ENCODE results near the gene INSM1. TPM values are rescaled to one million over a fixed set of nuclear protein-coding genes. Genes with fewer than 3 reads are reported as not detected.

The INSM1 gene
- total and polyA plus RNA-seq, 10 of the 15 experiments (the other 5 are each of a cell fraction or from before 2014, with no cell fraction given), result 0.03 to 0.11 (median 0.04) TPM; not detected in 7

GRCh38 chr20:20371681-20372080 lies 3.8 kb downstream of the INSM1 start:
- intact Hi-C loops (cut with micrococcal nuclease; ENCODE audit: unreplicated experiment), result loop anchor here (5.0 kb wide), 1 partner anchor 56 kb away; no protein-coding TSS in a partner anchor
- ChIA-PET SMC1A (ENCODE audit: uncharacterized antibody, unreplicated experiment) (interaction anchor here (0.6 to 1.9 kb wide), 4 partner anchors 190 to 222 kb away, joined by 3 to 5 read pairs (median 4); no protein-coding TSS in a partner anchor), POLR2A (no interaction called here), RAD21 (ENCODE audit: unreplicated experiment) (no interaction called here), CTCF (interaction anchor here (0.8 to 1.4 kb wide), 2 partner anchors 36 to 288 kb away, joined by 3 to 5 read pairs; no protein-coding TSS in a partner anchor)
- DNase-seq (ENCODE audit: low read depth, low spot score) (no peak), ATAC-seq (no peak), FAIRE-seq (no peak)
- Histone ChIP-seq H3K4me1 (ENCODE audit: control insufficient read depth, insufficient read depth, low read length) (no peaks in the 10 kb centered on the region), H3K4me3 (no peak overlapping the region), H4K20me1 (ENCODE audit: control insufficient read depth, insufficient read depth) (no peaks in the 10 kb centered on the region), H3K27me3 (replicated peaks in 1 of 2; ENCODE audit: control insufficient read depth in 2 of 2, insufficient read depth in 2 of 2, low read length in 1 of 2) (peaks cover 10 to 13% of the 10 kb centered on the region in 2 experiments), H3K79me2 (ENCODE audit: control insufficient read depth, insufficient read depth, low read length) (no peaks in the 10 kb centered on the region), H2AFZ (ENCODE audit: control insufficient read depth, low read depth, low read length) (no peak overlapping the region), H3K9me3 (replicated peaks; ENCODE audit: control insufficient read depth, insufficient read depth, low read length) (no peaks in the 10 kb centered on the region), H3K9ac (ENCODE audit: control insufficient read depth, insufficient read depth, low read length) (no peak overlapping the region), H3K4me2 (ENCODE audit: control insufficient read depth, insufficient read depth) (no peak overlapping the region), H3K27ac (ENCODE audit: control insufficient read depth, insufficient read depth) (no peak overlapping the region), H3K36me3 (ENCODE audit: control insufficient read depth in 2 of 2, insufficient read depth in 2 of 2, low read length in 1 of 2) (no peaks in the 10 kb centered on the region)
- in situ Hi-C loops (cut with MboI), result no loop called here
- 75% methylated on average over 3 of the region's 3 CpGs for WGBS (ENCODE audit: insufficient coverage, insufficient replicate concordance, low lambda C conversion rate, missing lambda C conversion rate)
- BruUV-seq (replicated peaks), result no TSS peak
- no peak for TF ChIP-seq DPF2 (IDR thresholded peaks at IDR 0.05)
- no peak for TF ChIP-seq EP300 (IDR thresholded peaks at IDR 0.05; ENCODE audit: borderline replicate concordance in 1 of 2, control insufficient read depth in 1 of 2, low read depth in 2 of 2, low read length in 2 of 2)
- no peak for TF ChIP-seq TBL1XR1 (IDR thresholded peaks at IDR 0.05; ENCODE audit: low read depth, low read length)
- TF ChIP-seq LARP7 (IDR thresholded peaks at IDR 0.05), result no peak
- no peak for TF ChIP-seq CUX1 (IDR thresholded peaks at IDR 0.05; ENCODE audit: insufficient replicate concordance, low read depth, low read length)
- no peak for TF ChIP-seq ATF3 (IDR thresholded peaks at IDR 0.05; ENCODE audit: borderline replicate concordance, extremely low read depth, low read depth, low read length)
- no peak for TF ChIP-seq POLR2A (IDR thresholded peaks at IDR 0.05; ENCODE audit: low read depth, low read length)
- TF ChIP-seq NFIC (IDR thresholded peaks at IDR 0.05; ENCODE audit: low read depth, low read length), result no peak
- TF ChIP-seq IRF4 (IDR thresholded peaks at IDR 0.05; ENCODE audit: low read depth, low read length), result no peak
- no peak for TF ChIP-seq SMC3 (IDR thresholded peaks at IDR 0.05; ENCODE audit: borderline replicate concordance, low read length)
- no peak for TF ChIP-seq SIX5 (IDR thresholded peaks at IDR 0.05; ENCODE audit: low read depth, low read length, severe bottlenecking)
- no peak for TF ChIP-seq BCL11A (IDR thresholded peaks at IDR 0.05; ENCODE audit: low read depth, low read length)
- TF ChIP-seq PAX8 (IDR thresholded peaks at IDR 0.05), result no peak

Measured in GM12878 (cell line).